Kidney (tissue), 14 donors: ENCODE results near the gene THSD4. TPM values are rescaled to one million over a fixed set of nuclear protein-coding genes. Genes with fewer than 3 reads are reported as not detected.

Experiments
- DNase-seq, 5 donors: peaks; one replicate each; pipeline ENCODE4 v3.0.0-alpha.2; 2013 to 2020
- FAIRE-seq: peaks from 2 replicates; lab custom pipeline; 2012; peaks lifted over from hg19 to GRCh38; lab: Jason Lieb, UNC
- H3K27ac ChIP-seq, 2 donors: one replicate each; pipeline ENCODE4 v1.7.0; 2013; ENCODE audit warnings: low read depth in 2 of 2, low read length in 2 of 2, inconsistent platforms in 1 of 2
- H3K27me3 ChIP-seq: one replicate; pipeline ENCODE4 v1.7.1; 2013; ENCODE audit warnings: low read length, inconsistent platforms; ENCODE audit not compliant: control insufficient read depth, insufficient read depth
- H3K36me3 ChIP-seq, 3 donors: one replicate each; pipeline versions ENCODE4 v1.7.0 to v1.7.1; 2013; ENCODE audit warnings: low read length in 3 of 3, control low read depth in 1 of 3, inconsistent platforms in 1 of 3; ENCODE audit not compliant: insufficient read depth in 3 of 3, control insufficient read depth in 2 of 3
- H3K4me1 ChIP-seq, 3 donors: one replicate each; pipeline versions ENCODE4 v1.7.0 to v1.7.1; 2013; ENCODE audit warnings: low read length in 3 of 3, inconsistent platforms in 1 of 3, low read depth in 1 of 3; ENCODE audit not compliant: control insufficient read depth in 2 of 3, insufficient read depth in 2 of 3
- H3K4me3 ChIP-seq, 3 donors: one replicate each; pipeline versions ENCODE4 v1.7.0 to v1.8.1; 2013; ENCODE audit warnings: low read length in 3 of 3, control low read depth in 1 of 3, inconsistent platforms in 1 of 3
- H3K9ac ChIP-seq, 3 donors: one replicate each; pipeline versions ENCODE4 v1.7.0 to v1.7.1; 2013; ENCODE audit warnings: low read length in 3 of 3, control low read depth in 1 of 3, inconsistent platforms in 1 of 3
- H3K9me3 ChIP-seq, 3 donors: one replicate each; pipeline versions ENCODE4 v1.7.0 to v1.7.1; 2013; ENCODE audit warnings: low read length in 3 of 3, control low read depth in 1 of 3, inconsistent platforms in 1 of 3; ENCODE audit not compliant: control insufficient read depth in 2 of 3, insufficient read depth in 1 of 3
- CTCF ChIP-seq: IDR thresholded peaks from 3 replicates; pipeline ENCODE4 v1.5.1; 2012; ENCODE audit warnings: mild to moderate bottlenecking, moderate library complexity, borderline replicate concordance; ENCODE audit not compliant: insufficient read depth; ENCODE audit errors: extremely low read depth
- intact Hi-C: fragments of 100-400 bp; cut with DNase I; formaldehyde crosslinking; loops from one replicate; pipeline ENCODE4 v1.11.1; 2022
- polyA plus RNA-seq: library from polyadenylated mRNA; stranded (reverse); fragments of 350-450 nt; fragmentation: Illumina TruSeq; extraction: RNeasy Lipid Tissue Mini Kit (QIAGEN cat#74804); gene quantifications from one replicate; pipeline ENCODE4 v1.2.3, GENCODE V29; 2014; ENCODE audit warnings: low read depth, low replicate concordance; ENCODE audit not compliant: insufficient read depth
- total RNA-seq: library from RNA; stranded (reverse); fragmentation: NEBNext Ultra II Directional; extraction: Animal tissue kit (Norgen Biotek cat#: 25700); gene quantifications from one replicate; pipeline ENCODE4 v1.2.1, GENCODE V29; 2021
- donor health status: control.
- donor health status: control.
- donor health status: control.
- donor health status: control.
- donor health status: control.
- donor health status: DM: yes; HTN: yes; CAD: no.
- donor health status: Normal renal cell carcinoma (clear cell type).

Gene THSD4
- total and polyA plus RNA-seq, 2 donors from 2014 or later: 9.4 to 36.3 TPM

- Histone ChIP-seq H3K27ac (no peak overlapping the region), H3K9ac (no peak overlapping the region), H3K4me1 (peaks cover 0 to 14% (median 8%) of the 10 kb centered on the region in 3 donors), H3K36me3 (no peaks in the 10 kb centered on the region), H3K27me3 (no peaks in the 10 kb centered on the region), H3K4me3 (no peak overlapping the region), H3K9me3 (no peaks in the 10 kb centered on the region)
- no peak for TF ChIP-seq CTCF
- intact Hi-C loops: no loop called here
- DNase-seq: no peak
- no peak for FAIRE-seq
Measured at GRCh38 chr15:71804695-71805470, 689.6 kb downstream of the THSD4 start.

GRCh38 chr15:71806452-71806931 is 691.2 kb downstream of the THSD4 start:
- FAIRE-seq (no peak), DNase-seq (peak in 1 of 5 donors; percentile 79)
- no peaks in the 10 kb centered on the region for H3K27me3 ChIP-seq
- H3K9ac ChIP-seq: no peak overlapping the region
- TF ChIP-seq CTCF: no peak
- intact Hi-C loops: no loop called here
- no peak overlapping the region for H3K4me3 ChIP-seq
- H3K27ac ChIP-seq: no peak overlapping the region
- no peaks in the 10 kb centered on the region for H3K36me3 ChIP-seq
- H3K4me1 ChIP-seq: peaks cover 0 to 14% (median 8%) of the 10 kb centered on the region in 3 donors
- no peaks in the 10 kb centered on the region for H3K9me3 ChIP-seq

GRCh38 chr15:71807125-71807629 is 691.9 kb downstream of the THSD4 start:
- Histone ChIP-seq H3K9ac (no peak overlapping the region), H3K9me3 (no peaks in the 10 kb centered on the region), H3K27me3 (no peaks in the 10 kb centered on the region), H3K27ac (no peak overlapping the region), H3K4me1 (peaks cover 0 to 14% (median 8%) of the 10 kb centered on the region in 3 donors), H3K36me3 (no peaks in the 10 kb centered on the region), H3K4me3 (no peak overlapping the region)
- intact Hi-C loops: no loop called here
- DNase-seq (peak in 4 of 5 donors; percentile 46 to 73 (median 60)), FAIRE-seq (no peak)
- TF ChIP-seq CTCF: no peak
